Suprapubic skin (tissue), 3 donors: ENCODE data around the gene CADPS2.

Experiments used
- CTCF ChIP-seq, 2 donors: fragments of 200-600 bp in 1 of 2; fragments of 450-650 bp in 1 of 2; sonication (generic) in 1 of 2; IDR thresholded peaks; one replicate each; pipeline ENCODE4 v1.5.1; 2016 to 2019; ENCODE audit warnings: antibody characterized with exemption in 2 of 2, mild to moderate bottlenecking in 1 of 2, moderate library complexity in 1 of 2
- POLR2A ChIP-seq, 2 donors: fragments of 450-650 bp; IDR thresholded peaks; one replicate each; pipeline ENCODE4 v1.6.1; 2017; ENCODE audit warnings: antibody characterized with exemption in 2 of 2, mild to moderate bottlenecking in 2 of 2, moderate library complexity in 2 of 2

DNA sequence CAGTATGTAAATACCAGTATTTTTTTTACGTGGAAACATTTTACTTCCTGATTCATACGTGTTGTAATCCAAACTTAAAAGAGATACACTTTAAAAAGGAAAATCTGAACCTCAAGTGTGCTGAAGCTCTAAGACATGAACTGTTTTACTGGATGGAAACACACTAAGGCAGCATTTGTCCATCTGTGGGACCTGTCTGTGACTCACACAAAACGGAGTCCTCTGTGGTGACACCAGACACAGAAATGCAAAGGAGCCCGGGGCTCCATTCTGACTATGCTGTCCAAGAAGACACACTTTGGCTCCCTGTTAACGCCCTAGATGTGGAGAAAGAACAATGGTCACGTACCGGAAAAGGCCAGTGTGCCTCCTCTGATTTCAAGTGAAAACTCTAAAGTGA is 211.2 kb downstream of the CADPS2 start:
- TF ChIP-seq POLR2A (IDR thresholded peaks at IDR 0.05), result no peak
- TF ChIP-seq CTCF (IDR thresholded peaks at IDR 0.05), result no peak
